ENCODE measurements around the gene RIMBP3C. TPM values are rescaled to one million over a fixed set of nuclear protein-coding genes. Genes with fewer than 3 reads are reported as not detected.
A peak's percentile ranks its signal among the peaks of the same experiment; 100 is the strongest.
"Not testable (repeated sequence)": the region's sequence is repeated elsewhere in the genome, so short reads cannot be mapped to it uniquely, and the experiment has no call there.

The RIMBP3C gene
- total and polyA plus RNA-seq, 3 experiments from 2014 or later: 0.33 to 0.44 (median 0.37) TPM

- H3K4me3 ChIP-seq (ENCODE audit: low read length); H3K36me3 ChIP-seq (ENCODE audit: insufficient read depth, low read length); CTCF ChIA-PET; H3K27me3 Mint-ChIP-seq; H3K9me3 Mint-ChIP-seq; H3K4me3 Mint-ChIP-seq; H3K27ac ChIP-seq (ENCODE audit: low read depth, low read length); POLR2A ChIA-PET; DNase-seq; H3K27me3 ChIP-seq (ENCODE audit: insufficient read depth, low read length, poor library complexity, severe bottlenecking); H3K9me3 ChIP-seq (ENCODE audit: low read length): not testable (repeated sequence)
- Mint-ChIP-seq H3K36me3 (peaks cover 0 to 21% (median 4%) of the 10 kb centered on the region in 3 donors), H3K4me1 (peaks cover 45 to 84% (median 65%) of the 10 kb centered on the region in 3 donors), H3K27ac (peak overlapping the region in 2 of 8 donors; percentile 50 to 86)
- H3K4me1 ChIP-seq (ENCODE audit: insufficient read depth, low read length): peaks cover 48% of the 10 kb centered on the region
These were observed 29.9 kb upstream of the RIMBP3C start for GRCh38 chr22:21581009-21581713.

GRCh38 chr22:21580623-21581007, 29.4 kb upstream of the RIMBP3C start:
- H3K4me1 ChIP-seq (ENCODE audit: insufficient read depth, low read length): peaks cover 48% of the 10 kb centered on the region
- H3K4me3 Mint-ChIP-seq; H3K27me3 ChIP-seq (ENCODE audit: insufficient read depth, low read length, poor library complexity, severe bottlenecking); H3K36me3 ChIP-seq (ENCODE audit: insufficient read depth, low read length); H3K4me3 ChIP-seq (ENCODE audit: low read length); H3K27me3 Mint-ChIP-seq; POLR2A ChIA-PET; DNase-seq; CTCF ChIA-PET; H3K9me3 ChIP-seq (ENCODE audit: low read length); H3K9me3 Mint-ChIP-seq; H3K27ac ChIP-seq (ENCODE audit: low read depth, low read length): not testable (repeated sequence)
- peak overlapping the region in 2 of 8 donors; percentile 8 to 47 for H3K27ac Mint-ChIP-seq
- peaks cover 0 to 22% (median 3%) of the 10 kb centered on the region in 3 donors for H3K36me3 Mint-ChIP-seq
- H3K4me1 Mint-ChIP-seq: peaks cover 47 to 84% (median 66%) of the 10 kb centered on the region in 3 donors

GRCh38 chr22:21579474-21579851, 28.2 kb upstream of the RIMBP3C start:
- H3K4me3 Mint-ChIP-seq: peak overlapping the region in 2 of 7 donors; percentile 17 to 51
- H3K9me3 Mint-ChIP-seq: no peaks in the 10 kb centered on the region
- Histone ChIP-seq H3K4me1 (ENCODE audit: insufficient read depth, low read length) (peaks cover 41% of the 10 kb centered on the region), H3K4me3 (ENCODE audit: low read length) (no peak overlapping the region), H3K36me3 (ENCODE audit: insufficient read depth, low read length) (peaks cover 9% of the 10 kb centered on the region), H3K27me3 (ENCODE audit: insufficient read depth, low read length, poor library complexity, severe bottlenecking) (no peaks in the 10 kb centered on the region), H3K9me3 (ENCODE audit: low read length) (no peaks in the 10 kb centered on the region), H3K27ac (ENCODE audit: low read depth, low read length) (no peak overlapping the region)
- peaks cover 0 to 15% (median 0%) of the 10 kb centered on the region in 3 donors for H3K36me3 Mint-ChIP-seq
- peaks cover 45 to 78% (median 58%) of the 10 kb centered on the region in 3 donors for H3K4me1 Mint-ChIP-seq
- H3K27me3 Mint-ChIP-seq: no peaks in the 10 kb centered on the region
- ChIA-PET CTCF (interaction anchor here (1.0 to 1.4 kb wide), 3 partner anchors 12 to 51 kb away, joined by 3 read pairs; no protein-coding TSS in a partner anchor), POLR2A (interaction anchor here (0.6 kb wide), 1 partner anchor 16 kb away, joined by 3 read pairs; no protein-coding TSS in a partner anchor)
- H3K27ac Mint-ChIP-seq: peak overlapping the region in 4 of 8 donors; percentile 4 to 73 (median 46)
- no peak for DNase-seq

GRCh38 chr22:21573750-21574494, 22.7 kb upstream of the RIMBP3C start:
- Mint-ChIP-seq H3K4me1 (peaks cover 71 to 89% (median 82%) of the 10 kb centered on the region in 3 donors), H3K27ac (peak overlapping the region in 3 of 8 donors; percentile 6 to 69 (median 64)), H3K27me3 (no peaks in the 10 kb centered on the region), H3K36me3 (peaks cover 0 to 25% (median 5%) of the 10 kb centered on the region in 3 donors), H3K4me3 (peak overlapping the region in 4 of 7 donors; percentile 9 to 68 (median 33)), H3K9me3 (no peaks in the 10 kb centered on the region)
- Histone ChIP-seq H3K36me3 (ENCODE audit: insufficient read depth, low read length) (peaks cover 16% of the 10 kb centered on the region), H3K4me3 (ENCODE audit: low read length) (no peak overlapping the region), H3K4me1 (ENCODE audit: insufficient read depth, low read length) (peaks cover 71% of the 10 kb centered on the region), H3K27me3 (ENCODE audit: insufficient read depth, low read length, poor library complexity, severe bottlenecking) (no peaks in the 10 kb centered on the region), H3K9me3 (ENCODE audit: low read length) (no peaks in the 10 kb centered on the region), H3K27ac (ENCODE audit: low read depth, low read length) (peak overlapping the region; percentile 25)
- ChIA-PET POLR2A (interaction anchor here (0.5 kb wide), 1 partner anchor 93 kb away, joined by 5 read pairs; no protein-coding TSS in a partner anchor), CTCF (interaction anchor here (1.2 to 1.6 kb wide), 2 partner anchors 10 to 73 kb away, joined by 3 read pairs; no protein-coding TSS in a partner anchor)
- no peak for DNase-seq

- Histone ChIP-seq H3K9me3 (ENCODE audit: low read length) (no peaks in the 10 kb centered on the region), H3K36me3 (ENCODE audit: insufficient read depth, low read length) (peaks cover 13% of the 10 kb centered on the region), H3K27me3 (ENCODE audit: insufficient read depth, low read length, poor library complexity, severe bottlenecking) (no peaks in the 10 kb centered on the region), H3K4me3 (ENCODE audit: low read length) (no peak overlapping the region), H3K4me1 (ENCODE audit: insufficient read depth, low read length) (peaks cover 73% of the 10 kb centered on the region), H3K27ac (ENCODE audit: low read depth, low read length) (peak overlapping the region; percentile 5)
- peak overlapping the region in 2 of 7 donors; percentile 23 to 57 for H3K4me3 Mint-ChIP-seq
- H3K4me1 Mint-ChIP-seq: peaks cover 72 to 89% (median 82%) of the 10 kb centered on the region in 3 donors
- ChIA-PET CTCF (interaction anchor here (1.2 kb wide), 1 partner anchor 9 kb away, joined by 3 read pairs; no protein-coding TSS in a partner anchor), POLR2A (no interaction called here)
- no peak for DNase-seq
- no peaks in the 10 kb centered on the region for H3K27me3 Mint-ChIP-seq
- no peaks in the 10 kb centered on the region for H3K9me3 Mint-ChIP-seq
- H3K27ac Mint-ChIP-seq: peak overlapping the region in 2 of 8 donors; percentile 6 to 45
- H3K36me3 Mint-ChIP-seq: peaks cover 0 to 24% (median 5%) of the 10 kb centered on the region in 3 donors
These were observed 22.1 kb upstream of the RIMBP3C start for GRCh38 chr22:21573293-21573734.

- H3K27me3 Mint-ChIP-seq: no peaks in the 10 kb centered on the region
- H3K4me1 ChIP-seq (ENCODE audit: insufficient read depth, low read length): peaks cover 63% of the 10 kb centered on the region
- H3K4me3 Mint-ChIP-seq: peak overlapping the region in 6 of 7 donors; percentile 20 to 90 (median 52)
- DNase-seq: no peak
- H3K9me3 Mint-ChIP-seq: no peaks in the 10 kb centered on the region
- peak overlapping the region; percentile 6 to 84 (median 48) for H3K27ac Mint-ChIP-seq
- ChIA-PET CTCF (interaction anchor here (0.7 kb wide), 1 partner anchor 16 kb away, joined by 4 read pairs; no protein-coding TSS in a partner anchor), POLR2A (no interaction called here)
- no peaks in the 10 kb centered on the region for H3K27me3 ChIP-seq (ENCODE audit: insufficient read depth, low read length, poor library complexity, severe bottlenecking)
- H3K4me1 Mint-ChIP-seq: peaks cover 64 to 76% (median 70%) of the 10 kb centered on the region in 3 donors
- no peak overlapping the region for H3K4me3 ChIP-seq (ENCODE audit: low read length)
- H3K36me3 Mint-ChIP-seq: peaks cover 0 to 21% (median 5%) of the 10 kb centered on the region in 3 donors
- peaks cover 13% of the 10 kb centered on the region for H3K36me3 ChIP-seq (ENCODE audit: insufficient read depth, low read length)
- peak overlapping the region; percentile 4 for H3K27ac ChIP-seq (ENCODE audit: low read depth, low read length)
- no peaks in the 10 kb centered on the region for H3K9me3 ChIP-seq (ENCODE audit: low read length)
These were observed 20.4 kb upstream of the RIMBP3C start for GRCh38 chr22:21571679-21572078.

GRCh38 chr22:21570398-21570797, 19.1 kb upstream of the RIMBP3C start:
- Histone ChIP-seq H3K27ac (ENCODE audit: low read depth, low read length) (no peak overlapping the region), H3K4me3 (ENCODE audit: low read length) (no peak overlapping the region), H3K4me1 (ENCODE audit: insufficient read depth, low read length) (peaks cover 63% of the 10 kb centered on the region), H3K27me3 (ENCODE audit: insufficient read depth, low read length, poor library complexity, severe bottlenecking) (no peaks in the 10 kb centered on the region), H3K9me3 (ENCODE audit: low read length) (no peaks in the 10 kb centered on the region), H3K36me3 (ENCODE audit: insufficient read depth, low read length) (peaks cover 13% of the 10 kb centered on the region)
- H3K4me1 Mint-ChIP-seq: peaks cover 60 to 67% (median 65%) of the 10 kb centered on the region in 3 donors
- CTCF ChIA-PET: interaction anchor here (2.4 kb wide), 1 partner anchor 72 kb away, joined by 7 read pairs; the partner anchor contains the start of gene SDF2L1
- H3K4me3 Mint-ChIP-seq: peak overlapping the region; percentile 24 to 94 (median 88)
- DNase-seq: no peak
- no peaks in the 10 kb centered on the region for H3K27me3 Mint-ChIP-seq
- POLR2A ChIA-PET: no interaction called here
- H3K27ac Mint-ChIP-seq: peak overlapping the region in 7 of 8 donors; percentile 51 to 88 (median 83)
- H3K9me3 Mint-ChIP-seq: no peaks in the 10 kb centered on the region
- H3K36me3 Mint-ChIP-seq: peaks cover 0 to 19% (median 5%) of the 10 kb centered on the region in 3 donors

Data from CD8-positive, alpha-beta memory T cell (primary cell).